Testis (tissue), 3 donors: Measurements from ENCODE around the gene OR2T6. TPM values are rescaled to one million over a fixed set of nuclear protein-coding genes. Genes with fewer than 3 reads are reported as not detected.

ENCODE experiments used
- DNase-seq: peaks from one replicate; pipeline ENCODE4 v3.0.0-alpha.2; 2019
- H3K27ac ChIP-seq, 2 donors: fragments of 200-600 bp; sonication (generic); one replicate each; pipeline ENCODE4 v1.5.1; 2019
- H3K27me3 ChIP-seq: fragments of 200-600 bp; sonication (generic); one replicate; pipeline ENCODE4 v1.5.1; 2019
- H3K36me3 ChIP-seq: fragments of 200-600 bp; sonication (generic); one replicate; pipeline ENCODE4 v1.5.1; 2017; ENCODE audit warnings: low read depth; ENCODE audit errors: missing control alignments
- H3K4me1 ChIP-seq: fragments of 200-600 bp; sonication (generic); one replicate; pipeline ENCODE4 v1.5.1; 2019
- H3K4me3 ChIP-seq, 2 donors: fragments of 200-600 bp; sonication (generic); one replicate each; pipeline ENCODE4 v1.5.1; 2017 to 2019
- H3K9me3 ChIP-seq: fragments of 200-600 bp; sonication (generic); one replicate; pipeline ENCODE4 v1.5.1; 2017
- CTCF ChIP-seq, 3 experiments: fragments of 450-650 bp in 2 of 3; fragments of 200-600 bp in 1 of 3; sonication (generic) in 1 of 3; IDR thresholded peaks; one replicate each; pipeline ENCODE4 v1.5.1; 2016 to 2019; ENCODE audit warnings: antibody characterized with exemption in 3 of 3, mild to moderate bottlenecking in 2 of 3, moderate library complexity in 1 of 3
- POLR2A ChIP-seq: fragments of 450-650 bp; IDR thresholded peaks from one replicate; pipeline ENCODE4 v1.6.1; 2017; ENCODE audit warnings: antibody characterized with exemption, mild to moderate bottlenecking, moderate library complexity
- WGBS, 2 donors: methylation state at CpG; one replicate each; pipeline ENCODE4 v1.1.5; 2018; 5-methylcytosine and 5-hydroxymethylcytosine counted together
- intact Hi-C: fragments of 100-400 bp; cut with DNase I; formaldehyde crosslinking; loops from one replicate; pipeline ENCODE4 v1.15.1; 2023; ENCODE audit warnings: low total_unique reads
- polyA plus RNA-seq: library from polyadenylated mRNA; stranded (reverse); fragments of 350-450 nt; fragmentation: Illumina TruSeq; extraction: RNeasy Lipid Tissue Mini Kit (QIAGEN cat#74804); gene quantifications from one replicate; pipeline ENCODE4 v1.2.3, GENCODE V29; 2014; ENCODE audit warnings: low read depth, low replicate concordance; ENCODE audit not compliant: insufficient read depth
- total RNA-seq, 2 donors: library from RNA; depleted of rRNA; stranded (reverse); fragments of >200 nt; gene quantifications; one replicate each; pipeline ENCODE4 v1.2.3, GENCODE V29; 2016

The OR2T6 gene
- total and polyA plus RNA-seq, 3 donors from 2014 or later, result 0.06 TPM; not detected in 2

GRCh38 chr1:248380854-248381253 lies 5.3 kb downstream of the OR2T6 start:
- intact Hi-C loops, result no loop called here
- Histone ChIP-seq H3K36me3 (no peaks in the 10 kb centered on the region), H3K27ac (no peak overlapping the region), H3K4me1 (no peaks in the 10 kb centered on the region), H3K27me3 (no peaks in the 10 kb centered on the region), H3K9me3 (no peaks in the 10 kb centered on the region), H3K4me3 (no peak overlapping the region)
- WGBS, 2 donors, result 85 to 90% methylated on average over 3 of the region's 3 CpGs
- TF ChIP-seq CTCF (IDR thresholded peaks at IDR 0.05) (no peak), POLR2A (no peak)
- DNase-seq, result no peak

- no peak overlapping the region for H3K27ac ChIP-seq
- DNase-seq, result no peak
- WGBS, 2 donors, result 74 to 78% methylated on average over 2 of the region's 2 CpGs
- no peaks in the 10 kb centered on the region for H3K9me3 ChIP-seq
- intact Hi-C loops, result no loop called here
- TF ChIP-seq CTCF (IDR thresholded peaks at IDR 0.05) (no peak), POLR2A (no peak)
- no peaks in the 10 kb centered on the region for H3K27me3 ChIP-seq
- no peak overlapping the region for H3K4me3 ChIP-seq
- no peaks in the 10 kb centered on the region for H3K4me1 ChIP-seq
- no peaks in the 10 kb centered on the region for H3K36me3 ChIP-seq
Observed at GRCh38 chr1:248388426-248388825, 12.9 kb downstream of the OR2T6 start.

GRCh38 chr1:248393050-248393449 lies 17.5 kb downstream of the OR2T6 start:
- Histone ChIP-seq H3K4me1 (no peaks in the 10 kb centered on the region), H3K27ac (no peak overlapping the region), H3K4me3 (no peak overlapping the region), H3K9me3 (no peaks in the 10 kb centered on the region), H3K36me3 (no peaks in the 10 kb centered on the region), H3K27me3 (no peaks in the 10 kb centered on the region)
- 50 to 63% methylated on average over 1 to 2 of the region's 2 CpGs for WGBS, 2 donors
- no peak for TF ChIP-seq CTCF (IDR thresholded peaks at IDR 0.05)
- no peak for TF ChIP-seq POLR2A
- intact Hi-C loops, result no loop called here
- DNase-seq, result no peak

- Histone ChIP-seq H3K4me3 (no peak within 1 kb of the TSS), H3K9me3 (no peaks in the 10 kb centered on the region), H3K4me1 (no peaks in the 10 kb centered on the region), H3K27ac (no peak within 1 kb of the TSS), H3K36me3 (no peaks in the 10 kb centered on the region), H3K27me3 (no peaks in the 10 kb centered on the region)
- intact Hi-C loops, result no loop called here
- no peak for DNase-seq
- TF ChIP-seq POLR2A, result no peak
- TF ChIP-seq CTCF (IDR thresholded peaks at IDR 0.05), result no peak
- 66 to 73% methylated on average over 3 of the region's 3 CpGs for WGBS, 2 donors
Observed at GRCh38 chr1:248402748-248403147, 27.2 kb downstream of the OR2T6 start, which contains the start of gene OR2T1. TSS of gene OR2T1 (plus strand) at chr1:248403048. CDS start at chr1:248406148, 3,100 bp downstream.

- 73 to 76% methylated on average over 6 of the region's 6 CpGs for WGBS, 2 donors
- Histone ChIP-seq H3K27me3 (no peaks in the 10 kb centered on the region), H3K36me3 (no peaks in the 10 kb centered on the region), H3K9me3 (no peaks in the 10 kb centered on the region), H3K27ac (no peak overlapping the region), H3K4me1 (no peaks in the 10 kb centered on the region), H3K4me3 (no peak overlapping the region)
- intact Hi-C loops, result no loop called here
- DNase-seq, result no peak
- TF ChIP-seq POLR2A (no peak), CTCF (IDR thresholded peaks at IDR 0.05) (no peak)
Observed at GRCh38 chr1:248404024-248404423, 28.5 kb downstream of the OR2T6 start.
